ENCODE measurements around the gene RPS8.

The RPS8 gene

GRCh38 chr1:44775078-44775929 is at the start of gene RPS8:
Gene RPS8, plus strand, starts transcription at chr1:44775540. Its CDS starts 57 bp downstream, at chr1:44775597.
- peak; percentile 90 for DNase-seq (ENCODE audit: low spot score)
- TF ChIP-seq CTCF (IDR thresholded peaks at IDR 0.05; ENCODE audit: extremely low read depth, missing control alignments) = no peak

DNA sequence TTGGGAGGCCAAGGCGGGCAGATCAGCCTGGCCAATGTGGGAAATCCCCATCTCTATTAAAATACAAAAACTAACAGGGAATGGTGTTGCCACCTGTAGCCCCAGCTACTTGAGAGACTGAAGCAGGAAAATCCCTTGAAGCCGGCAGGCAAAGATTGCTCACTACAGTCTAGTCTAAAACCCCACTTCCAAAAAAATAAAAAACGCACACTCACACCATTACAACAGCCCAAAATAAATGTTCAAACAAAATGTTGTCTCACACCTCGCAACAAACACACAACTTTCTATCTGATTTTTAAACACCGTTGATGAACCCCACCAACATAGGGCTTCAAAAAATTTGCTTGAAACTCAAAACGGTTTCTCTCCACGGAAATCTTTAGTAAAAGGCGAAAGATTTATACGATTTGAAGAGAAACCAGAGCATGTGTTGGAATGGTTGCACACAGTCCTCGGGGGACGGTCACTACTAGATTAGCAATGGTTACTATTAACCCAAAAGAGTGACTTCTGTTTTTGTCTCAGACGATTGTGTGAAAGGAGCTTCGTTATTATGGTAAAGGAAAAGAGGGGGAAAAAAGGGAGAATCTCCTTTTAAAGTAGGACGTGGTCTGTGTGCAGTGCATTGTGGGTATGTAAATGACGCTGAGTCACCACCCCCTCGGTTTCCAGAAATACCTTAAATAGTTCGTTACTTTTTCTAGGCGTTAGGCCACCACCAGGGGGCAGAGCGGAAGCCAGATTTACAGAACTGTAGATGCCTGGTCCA is 44.4 kb upstream of the RPS8 start, which contains the start of gene RNU5D-1:
Gene RNU5D-1, minus strand, starts transcription at position 430 of the 772 bp plus-strand sequence.
- peak; percentile 90 for DNase-seq (ENCODE audit: low spot score)
- TF ChIP-seq CTCF (IDR thresholded peaks at IDR 0.05; ENCODE audit: extremely low read depth, missing control alignments) = peak; percentile 83

DNA sequence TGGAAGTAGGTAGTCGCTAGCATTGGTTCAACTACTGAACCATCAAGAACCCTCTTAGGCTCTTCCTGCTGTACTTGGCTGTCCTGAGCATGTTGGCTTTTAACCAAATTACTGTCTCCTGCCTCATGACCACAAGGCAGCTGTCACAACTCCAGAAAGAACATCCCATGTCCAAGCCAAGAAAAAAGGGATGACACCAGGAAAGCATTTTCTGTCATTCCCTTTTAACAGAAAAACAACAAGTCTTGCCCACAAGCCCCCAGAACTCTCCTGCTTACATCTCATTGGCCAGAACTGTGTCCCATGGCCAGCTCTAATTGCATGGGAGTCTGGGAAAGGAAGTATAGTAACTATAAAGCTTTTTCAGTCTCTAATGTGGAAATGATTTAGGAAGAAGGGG is 42.0 kb upstream of the RPS8 start:
- TF ChIP-seq CTCF (IDR thresholded peaks at IDR 0.05; ENCODE audit: extremely low read depth, missing control alignments) = no peak
- DNase-seq (ENCODE audit: low spot score) = no peak

GRCh38 chr1:44733784-44734183 is 41.6 kb upstream of the RPS8 start:
- DNase-seq (ENCODE audit: low spot score) = no peak
- TF ChIP-seq CTCF (IDR thresholded peaks at IDR 0.05; ENCODE audit: extremely low read depth, missing control alignments) = no peak

GRCh38 chr1:44735992-44736391 is 39.3 kb upstream of the RPS8 start:
- no peak for DNase-seq (ENCODE audit: low spot score)

DNA sequence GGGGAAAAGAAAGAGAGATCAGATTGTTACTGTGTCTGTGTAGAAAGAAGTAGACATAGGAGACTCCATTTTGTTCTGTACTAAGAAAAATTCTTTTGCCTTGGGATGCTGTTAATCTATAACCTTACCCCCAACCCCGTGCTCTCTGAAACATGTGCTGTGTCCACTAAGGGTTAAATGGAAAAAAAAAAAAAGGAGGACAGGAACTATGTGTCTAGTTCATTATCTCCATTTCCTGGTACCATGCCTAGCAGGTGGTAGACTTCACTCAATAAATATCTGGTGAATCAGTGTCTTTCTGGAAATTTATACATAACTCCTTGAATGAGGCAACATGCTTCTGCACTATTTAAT is 36.4 kb upstream of the RPS8 start:
- DNase-seq (ENCODE audit: low spot score) = peak; percentile 25

More at GRCh38 chr1:44735992-44736391, 39.3 kb upstream of the RPS8 start:
- no peak for TF ChIP-seq CTCF (IDR thresholded peaks at IDR 0.05; ENCODE audit: extremely low read depth, missing control alignments)

GRCh38 chr1:44739307-44740178 is 35.8 kb upstream of the RPS8 start, which contains the start of gene KIF2C:
Gene KIF2C, plus strand, starts transcription at chr1:44739837. Its CDS starts 96 bp downstream, at chr1:44739933.
- TF ChIP-seq CTCF (IDR thresholded peaks at IDR 0.05; ENCODE audit: extremely low read depth, missing control alignments) = no peak
- peak; percentile 98 for DNase-seq (ENCODE audit: low spot score)

Data from GM20000 (cell line).